ENCODE data around the gene RTN1.

RTN1 gene

GRCh38 chr14:59787045-59787674, 83.4 kb downstream of the RTN1 start:
- no peak for DNase-seq

DNA sequence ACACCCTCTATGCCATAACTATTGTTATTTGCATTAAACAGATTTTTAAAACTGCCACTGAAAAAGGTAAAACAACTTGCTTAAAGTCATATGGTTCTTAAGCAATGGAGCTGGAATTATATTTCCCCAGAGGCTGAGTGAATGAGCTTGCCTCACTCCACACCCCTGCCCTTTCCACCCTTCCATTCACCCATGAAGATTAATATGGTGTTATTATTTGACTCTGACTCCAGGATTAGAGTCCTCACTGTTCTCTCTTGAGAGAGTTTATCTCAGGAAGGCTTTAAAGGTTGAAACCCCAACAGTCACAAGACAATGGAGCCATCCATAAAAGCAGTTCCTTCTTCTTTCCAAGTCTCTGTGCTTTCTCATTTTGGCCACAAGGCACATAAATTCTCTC, 84.9 kb downstream of the RTN1 start:
- DNase-seq = no peak

- DNase-seq = no peak
Measured at GRCh38 chr14:59782760-59783159, 87.8 kb downstream of the RTN1 start.

- no peak for DNase-seq
Measured at GRCh38 chr14:59777006-59777579, 93.5 kb downstream of the RTN1 start.

DNA sequence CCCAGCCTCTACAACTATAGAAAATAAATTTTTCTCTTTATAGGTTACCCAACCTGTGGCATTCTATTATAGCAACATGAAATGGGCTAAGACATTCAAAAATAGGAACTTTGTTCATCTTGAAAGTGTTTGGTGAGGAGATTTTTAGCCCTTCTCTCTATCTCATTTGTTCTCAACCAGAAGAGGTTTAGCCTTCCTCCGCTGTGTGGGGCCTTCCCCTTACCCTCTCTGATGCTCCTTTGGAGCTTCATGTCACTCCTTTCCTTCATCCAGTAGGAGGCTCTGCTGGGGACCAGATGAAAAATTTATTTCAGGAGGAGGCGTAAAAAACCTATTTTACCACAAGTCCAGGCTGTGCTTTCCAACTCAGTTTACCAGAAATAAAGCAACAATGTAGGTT, 94.1 kb downstream of the RTN1 start:
- no peak for DNase-seq

- no peak for DNase-seq
Measured at GRCh38 chr14:59772233-59772632, 98.3 kb downstream of the RTN1 start.

DNA sequence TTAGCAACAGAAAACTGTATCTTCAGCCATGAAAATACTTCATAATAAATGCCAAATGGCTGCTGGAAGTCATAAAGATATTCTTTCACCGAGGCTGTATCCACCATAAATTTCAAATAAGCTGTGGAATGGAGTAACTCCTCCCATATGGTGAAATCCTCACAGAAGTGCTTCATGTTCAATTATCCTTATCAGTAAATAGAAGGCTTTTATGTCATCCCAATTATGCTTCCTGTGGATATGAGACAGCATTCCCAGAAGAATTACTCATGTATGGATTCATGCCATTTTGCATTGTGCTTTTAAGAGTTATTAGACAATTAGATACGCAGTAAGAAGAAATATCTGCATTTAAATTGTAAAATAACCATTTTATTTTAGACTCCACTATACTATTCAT, 99.0 kb downstream of the RTN1 start:
- no peak for DNase-seq

GRCh38 chr14:59769586-59769985, 101.0 kb downstream of the RTN1 start:
- no peak for DNase-seq

GRCh38 chr14:59768855-59769375, 101.7 kb downstream of the RTN1 start:
- no peak for DNase-seq

- no peak for DNase-seq
Measured at GRCh38 chr14:59761851-59762250, 108.7 kb downstream of the RTN1 start.

DNA sequence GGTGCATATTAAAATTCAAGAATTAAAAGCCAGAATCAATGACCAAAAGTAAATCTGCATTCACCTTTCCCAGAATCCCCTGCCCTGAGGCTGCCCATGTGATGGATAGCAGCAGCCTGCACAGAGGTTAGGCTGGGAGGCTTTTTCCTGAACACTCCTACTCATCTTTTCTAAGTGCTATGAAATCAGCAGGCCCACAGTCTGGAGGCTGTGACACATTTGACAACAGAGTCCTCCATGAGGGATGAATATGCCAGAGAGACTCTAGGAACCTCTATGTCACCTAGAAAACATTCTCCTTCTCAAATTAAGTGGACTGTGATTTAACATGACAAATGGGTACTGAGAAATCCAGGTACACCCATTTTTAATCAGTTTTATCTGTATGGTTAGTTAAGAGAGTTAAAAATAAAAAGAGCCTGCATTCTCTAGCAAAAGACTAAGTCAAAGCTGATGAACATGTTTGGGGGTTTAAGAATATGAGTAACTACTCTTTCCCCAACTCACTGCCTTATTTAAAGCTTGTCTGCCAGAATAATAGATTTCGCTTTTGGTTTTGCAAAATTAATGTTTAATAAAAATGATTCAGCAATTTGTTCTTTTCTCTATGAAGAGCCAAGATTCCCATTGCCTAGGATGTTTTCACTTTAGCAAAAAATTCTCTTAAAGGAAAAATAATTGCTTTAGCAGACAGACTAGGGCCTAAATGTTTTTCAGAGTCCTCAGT, 115.0 kb downstream of the RTN1 start:
- no peak for DNase-seq

- DNase-seq = no peak
Measured at GRCh38 chr14:59754256-59754655, 116.3 kb downstream of the RTN1 start.

DNA sequence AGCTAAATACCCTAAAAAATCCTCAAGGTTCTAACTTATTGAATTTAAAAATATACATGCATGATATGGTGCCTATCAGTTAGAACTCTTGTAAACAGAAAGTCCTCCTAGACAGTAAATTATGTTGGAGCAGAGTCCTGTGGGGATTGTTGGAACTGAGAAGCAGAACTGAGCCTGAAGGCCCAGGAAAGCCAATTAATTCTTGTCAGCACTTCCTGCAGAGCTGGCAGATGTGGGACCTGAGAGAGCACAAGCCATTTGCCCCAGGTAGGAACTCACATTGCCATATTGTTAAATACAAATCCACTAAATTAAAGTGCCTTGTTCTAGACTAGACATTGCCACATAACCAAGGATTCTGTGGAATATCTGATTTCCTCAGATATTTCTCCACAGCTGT, 117.1 kb downstream of the RTN1 start:
- DNase-seq = no peak

GRCh38 chr14:59751578-59751977, 119.0 kb downstream of the RTN1 start:
- no peak for DNase-seq

- no peak for DNase-seq
Measured at GRCh38 chr14:59739794-59740193, 130.8 kb downstream of the RTN1 start.

GRCh38 chr14:59728304-59728703, 142.3 kb downstream of the RTN1 start:
- DNase-seq = no peak

GRCh38 chr14:59727073-59727661, 143.4 kb downstream of the RTN1 start:
- DNase-seq = no peak

DNA sequence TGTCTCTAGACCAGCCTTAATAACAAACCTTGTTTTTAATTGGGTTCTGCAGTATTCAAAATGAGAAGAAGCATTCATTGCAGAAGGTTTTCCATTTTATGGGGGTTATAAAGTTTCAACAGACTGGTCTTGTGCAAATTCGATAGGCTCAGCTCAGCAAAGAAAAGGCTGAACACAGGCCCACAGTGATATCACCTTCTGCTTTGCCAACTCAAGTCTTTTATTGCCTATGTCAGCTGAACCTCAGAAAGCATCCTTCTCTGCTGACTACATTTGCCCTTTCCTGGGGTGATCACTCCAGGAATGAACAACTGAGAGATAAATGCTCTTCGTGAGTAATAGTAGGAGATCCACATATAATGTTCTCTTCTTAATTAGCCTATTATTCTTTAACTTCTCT, 159.5 kb downstream of the RTN1 start:
- DNase-seq = no peak

GRCh38 chr14:59707778-59708561, 162.6 kb downstream of the RTN1 start:
- DNase-seq = no peak

DNA sequence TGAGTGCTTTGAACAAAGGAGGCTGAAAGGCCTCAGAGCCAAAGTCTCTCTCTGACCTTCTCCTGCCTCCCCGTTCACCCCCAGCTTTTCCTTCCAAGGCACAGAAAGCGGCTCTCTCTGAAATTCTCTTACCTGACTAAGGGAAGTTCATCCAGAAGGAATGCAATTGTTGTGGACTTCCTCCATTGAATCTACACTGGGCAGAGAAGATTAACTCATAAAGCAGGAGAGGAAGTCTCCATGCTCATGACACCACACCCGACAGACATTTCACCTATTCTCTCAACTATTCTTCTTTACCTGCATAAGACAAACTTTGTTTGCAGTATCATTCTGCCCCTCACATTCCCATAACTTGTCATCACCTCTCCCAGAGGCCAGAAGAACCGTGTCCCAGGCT, 164.7 kb downstream of the RTN1 start:
- no peak for DNase-seq

GRCh38 chr14:59705245-59705644, 165.3 kb downstream of the RTN1 start:
- DNase-seq = no peak

DNA sequence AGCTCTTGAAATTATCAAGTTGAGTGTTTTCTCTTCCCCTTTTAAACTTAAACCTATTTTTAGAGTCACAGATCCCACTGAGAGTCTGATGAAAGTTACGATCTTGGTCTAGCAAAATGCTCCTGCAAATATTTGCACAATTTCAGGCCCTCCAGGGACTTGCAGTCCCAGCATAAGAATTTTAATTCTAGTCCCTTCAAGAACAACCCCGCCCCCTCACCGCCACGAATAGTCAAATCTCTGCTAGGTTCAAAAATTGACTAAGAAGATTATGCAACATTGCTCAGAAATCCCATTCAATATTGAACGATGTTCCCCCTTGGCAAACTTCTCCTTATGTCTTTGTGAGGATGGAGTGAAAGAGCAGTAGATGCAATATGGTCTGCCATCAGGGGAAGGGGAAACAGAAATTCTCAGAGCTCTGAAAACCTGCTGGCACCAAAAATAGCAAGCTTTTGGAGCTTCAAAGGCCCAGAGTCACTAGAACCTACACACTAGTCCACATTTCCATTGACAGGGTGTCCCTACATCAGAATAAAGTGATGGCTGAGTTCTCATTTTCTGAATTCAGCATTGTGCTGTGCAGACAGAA, 166.4 kb downstream of the RTN1 start:
- DNase-seq = no peak

GRCh38 chr14:59699442-59699841, 171.1 kb downstream of the RTN1 start:
- DNase-seq = no peak

All from CD4-positive, alpha-beta T cell treated with Interleukin-6 for 4 hours (primary cell).